GM21786 (cell line): ENCODE results near the gene ARL2BP.
"Not testable (repeated sequence)": the region's sequence is repeated elsewhere in the genome, so short reads cannot be mapped to it uniquely, and the experiment has no call there.

ENCODE experiments used
- ATAC-seq: cut with Tn5 transposase; IDR thresholded peaks from one replicate; pipeline ENCODE4 v1.9.1; 2021; ENCODE audit not compliant: unreplicated experiment

ARL2BP gene

GRCh38 chr16:57244767-57245471 lies at the start of gene ARL2BP:
TSS of gene ARL2BP (plus strand) at chr16:57245259. CDS start at chr16:57245368, 109 bp downstream.
- peak; percentile 94 for ATAC-seq

DNA sequence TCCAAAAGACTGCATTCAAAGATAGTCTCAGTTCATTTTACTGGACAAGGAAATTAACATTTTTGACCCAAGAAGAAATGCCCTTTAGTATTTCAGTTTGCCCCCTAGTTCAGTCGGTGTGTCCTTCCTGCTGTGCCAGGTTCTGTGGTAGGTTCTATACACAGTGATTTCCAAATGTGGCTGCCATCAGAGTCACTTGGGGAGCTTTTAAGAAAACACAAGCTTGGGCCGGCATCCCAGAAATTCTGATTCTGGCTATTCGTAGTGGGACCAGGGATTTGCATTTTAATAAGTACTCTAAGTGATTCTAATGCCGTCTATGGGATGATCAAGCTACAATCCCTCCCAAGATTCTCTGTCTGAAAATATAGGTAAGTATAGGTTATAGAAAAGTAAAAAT lies 48.8 kb upstream of the ARL2BP start:
- ATAC-seq, result no peak

DNA sequence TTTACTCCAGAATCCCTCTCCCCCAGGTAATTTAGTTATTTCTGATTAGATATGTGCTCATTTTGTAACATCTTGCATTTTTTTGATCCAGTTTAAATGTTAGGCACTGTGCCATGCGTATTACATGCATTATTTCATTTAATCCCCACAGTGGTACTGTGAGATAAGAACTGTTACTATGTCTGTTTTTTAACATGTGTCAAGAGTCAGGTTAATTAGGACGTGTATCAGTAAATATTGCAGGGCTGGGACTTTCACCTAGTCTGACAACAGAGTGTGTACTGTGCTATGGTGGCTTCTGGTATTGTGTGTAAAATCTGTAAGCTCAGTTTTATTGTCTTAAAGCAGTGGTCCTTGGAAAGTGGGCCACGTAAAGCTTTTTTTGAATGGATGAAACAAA lies 48.3 kb upstream of the ARL2BP start:
- ATAC-seq, result no peak

- not testable (repeated sequence) for ATAC-seq
Observed at GRCh38 chr16:57200321-57200720, 44.7 kb upstream of the ARL2BP start.

DNA sequence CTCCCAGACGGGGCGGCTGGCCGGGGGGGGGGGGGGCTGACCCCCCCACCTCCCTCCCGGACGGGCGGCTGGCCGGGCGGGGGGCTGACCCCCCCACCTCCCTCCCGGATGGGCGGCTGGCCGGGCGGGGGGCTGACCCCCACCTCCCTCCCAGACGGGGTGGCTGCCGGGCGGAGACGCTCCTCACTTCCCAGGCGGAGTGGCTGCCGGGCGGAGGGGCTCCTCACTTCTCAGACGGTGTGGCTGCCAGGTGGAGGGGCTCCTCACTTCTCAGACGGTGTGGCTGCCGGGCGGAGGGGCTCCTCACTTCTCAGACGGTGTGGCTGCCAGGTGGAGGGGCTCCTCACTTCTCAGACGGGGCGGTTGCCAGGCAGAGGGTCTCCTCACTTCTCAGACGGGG lies 44.1 kb upstream of the ARL2BP start:
- not testable (repeated sequence) for ATAC-seq

GRCh38 chr16:57202095-57202886 lies 42.8 kb upstream of the ARL2BP start:
- ATAC-seq, result no peak

- ATAC-seq, result no peak
Observed at GRCh38 chr16:57203451-57203850, 41.6 kb upstream of the ARL2BP start.

GRCh38 chr16:57204675-57205074 lies 40.4 kb upstream of the ARL2BP start:
- ATAC-seq, result no peak

DNA sequence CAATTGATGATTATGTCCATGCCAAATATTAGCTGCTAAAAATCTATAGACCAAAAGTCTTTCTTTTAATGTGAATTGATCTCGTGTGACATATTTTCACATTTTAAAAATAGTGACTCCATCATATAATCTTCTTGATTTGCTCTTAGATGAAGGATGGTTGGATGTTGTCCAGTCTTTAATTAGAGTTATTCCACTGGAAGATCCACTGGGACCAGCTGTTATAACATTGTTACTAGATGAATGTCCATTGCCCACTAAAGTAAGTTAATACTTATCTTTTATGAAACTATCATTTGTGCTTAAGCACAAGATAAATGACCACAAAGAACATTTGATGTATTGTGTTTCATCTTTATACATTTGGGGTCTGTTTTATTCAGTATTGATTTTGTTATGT lies 36.1 kb upstream of the ARL2BP start:
- ATAC-seq, result no peak

DNA sequence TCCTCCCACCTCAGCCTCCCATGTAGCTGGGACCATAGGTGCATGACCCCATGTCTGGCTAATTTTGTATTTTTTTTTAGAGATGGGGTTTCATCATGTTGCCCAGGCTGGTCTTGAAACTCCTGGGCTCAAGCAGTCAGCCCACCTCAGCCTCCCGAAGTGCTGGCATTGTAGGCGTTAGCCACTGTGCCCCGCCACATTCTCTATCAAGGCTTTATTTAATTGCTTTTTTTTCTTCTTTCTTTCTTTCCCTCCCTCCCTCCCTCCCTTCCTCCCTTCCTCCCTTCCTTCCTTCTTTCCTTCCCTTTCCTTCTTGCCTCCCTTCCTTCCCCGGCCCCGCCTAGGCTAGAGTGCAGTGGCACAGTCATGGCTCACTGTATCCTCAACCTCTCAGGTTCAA lies 35.3 kb upstream of the ARL2BP start:
- no peak for ATAC-seq

- ATAC-seq, result no peak
Observed at GRCh38 chr16:57213462-57213861, 31.6 kb upstream of the ARL2BP start.

DNA sequence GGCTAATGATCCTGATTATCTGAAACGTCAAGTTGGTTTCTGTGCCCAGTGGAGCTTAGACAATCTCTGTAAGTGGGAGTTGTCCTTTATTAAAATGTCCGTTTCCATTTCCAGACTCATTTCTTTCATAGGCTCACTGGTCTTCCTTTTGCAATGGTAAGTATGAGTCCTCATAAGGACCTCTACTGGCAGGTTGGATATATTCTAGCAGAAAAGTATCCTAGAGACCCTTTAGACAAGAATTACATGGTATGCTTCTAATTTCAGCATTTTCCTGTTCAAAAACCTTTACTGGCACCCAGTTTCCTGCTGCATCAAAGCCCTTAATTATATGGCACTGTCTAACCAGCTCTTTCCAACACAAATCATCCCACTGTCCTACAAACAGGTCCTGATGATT lies 28.1 kb upstream of the ARL2BP start:
- ATAC-seq, result no peak

DNA sequence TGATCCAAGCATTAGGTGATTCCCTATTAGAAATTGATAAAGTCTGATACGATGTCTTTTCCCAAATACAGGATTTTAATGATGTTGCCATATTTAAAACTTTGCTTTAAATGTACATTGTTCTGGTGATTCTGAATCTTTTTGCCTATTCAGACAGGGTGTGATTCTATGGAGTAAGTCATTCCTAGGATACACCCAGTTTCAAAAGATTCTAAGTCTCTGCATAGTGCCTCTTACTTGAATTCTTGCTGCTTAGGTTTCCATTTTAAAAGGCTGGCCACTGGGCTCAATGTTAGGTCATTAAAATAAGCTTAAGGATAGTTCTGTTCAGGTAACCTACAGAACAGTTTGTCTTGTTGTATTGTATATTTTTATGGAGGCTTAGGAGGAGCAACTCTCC lies 22.0 kb upstream of the ARL2BP start:
- ATAC-seq, result no peak

DNA sequence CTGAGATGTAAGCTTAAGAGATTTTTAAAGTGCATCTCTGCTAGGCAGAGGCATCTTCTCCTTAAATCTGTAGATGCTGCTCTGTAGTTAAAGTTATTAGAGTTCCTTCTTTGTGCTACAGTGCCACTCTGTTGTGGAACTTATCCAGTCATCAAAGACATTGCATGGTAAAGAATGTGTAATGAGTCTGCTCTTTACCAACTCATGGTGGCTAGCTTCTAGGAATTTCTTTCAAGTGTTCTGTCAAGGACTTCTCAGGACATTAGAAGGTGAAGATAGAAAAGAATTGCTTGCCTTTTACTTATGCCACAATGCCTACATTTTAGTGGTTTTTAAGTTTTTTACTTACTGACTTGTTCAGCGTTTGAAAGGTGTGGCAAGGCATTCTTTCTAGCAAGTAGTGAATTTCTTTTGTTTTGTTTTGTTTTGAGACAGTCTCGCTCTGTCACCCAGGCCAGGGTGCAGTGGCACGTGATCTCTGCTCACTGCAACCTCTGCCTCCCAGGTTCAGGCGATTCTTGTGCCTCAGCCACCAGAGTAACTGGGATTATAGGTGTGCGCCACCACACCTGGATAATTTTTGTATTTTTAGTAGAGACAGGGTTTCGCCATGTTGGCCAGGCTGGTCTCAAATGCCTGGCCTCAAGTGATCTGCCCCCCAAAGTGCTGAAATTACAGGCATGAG lies 20.3 kb upstream of the ARL2BP start:
- no peak for ATAC-seq

DNA sequence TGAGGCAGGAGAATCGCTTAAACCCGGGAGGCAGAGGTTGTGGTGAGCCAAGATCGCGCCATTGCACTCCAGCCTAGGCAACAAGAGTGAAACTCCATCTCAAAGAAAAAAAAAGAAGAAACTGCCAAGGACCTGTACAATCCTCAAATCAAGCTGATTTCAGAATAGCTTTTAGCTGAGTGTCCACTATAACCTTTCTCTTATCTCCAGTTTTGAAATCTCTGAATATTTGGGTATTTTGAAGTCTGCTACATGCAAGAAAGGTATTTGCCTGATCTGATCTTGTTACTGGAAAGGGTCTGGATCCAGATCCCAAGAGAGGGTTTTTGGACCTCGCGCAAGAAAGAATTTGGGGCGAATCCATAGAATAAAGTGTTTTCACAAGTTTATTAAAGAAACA lies 19.1 kb upstream of the ARL2BP start:
- ATAC-seq, result no peak

DNA sequence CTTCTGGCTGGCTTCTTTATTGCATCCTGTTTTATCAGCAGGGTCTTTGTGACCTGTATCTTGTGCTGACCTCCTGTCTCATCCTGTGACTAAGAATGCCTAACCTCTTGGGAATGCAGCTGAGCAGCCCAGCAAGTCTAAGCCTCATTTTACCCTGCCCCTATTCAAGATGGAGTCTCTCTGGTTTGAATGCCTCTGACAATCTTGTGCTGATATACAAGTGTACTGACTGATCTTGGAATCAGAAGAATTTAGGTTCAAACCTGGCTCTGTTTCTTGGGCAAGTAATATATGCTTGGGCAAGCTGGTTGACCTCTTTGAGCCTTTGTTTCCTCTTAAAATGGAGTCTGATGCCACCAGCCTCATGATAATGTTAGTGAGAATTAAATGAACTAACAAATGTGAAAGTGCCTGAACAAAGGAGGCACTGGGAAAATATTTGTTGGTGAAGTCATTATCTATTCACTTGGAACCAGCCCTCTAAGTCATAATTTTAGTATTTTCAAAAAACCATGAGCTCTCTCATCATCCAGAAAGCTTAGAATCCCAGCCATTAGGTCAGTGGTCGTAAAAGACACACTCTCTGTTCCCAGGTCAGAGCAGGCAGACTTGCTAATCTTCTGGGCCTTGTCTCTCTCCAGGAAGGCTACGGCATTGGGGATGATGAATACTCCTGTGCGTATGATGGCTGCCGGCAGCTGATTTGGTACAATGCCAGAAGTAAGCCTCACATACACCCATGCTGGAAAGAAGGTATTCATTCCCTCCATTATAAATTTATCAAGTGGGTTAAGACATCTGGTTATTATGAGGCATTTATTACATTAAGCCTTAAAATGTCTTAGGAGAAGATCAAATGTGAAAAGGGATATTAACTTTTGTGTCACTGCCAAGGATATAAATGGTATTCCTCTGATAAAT lies 18.1 kb upstream of the ARL2BP start:
- ATAC-seq, result no peak

- no peak for ATAC-seq
Observed at GRCh38 chr16:57229079-57229478, 16.0 kb upstream of the ARL2BP start.

DNA sequence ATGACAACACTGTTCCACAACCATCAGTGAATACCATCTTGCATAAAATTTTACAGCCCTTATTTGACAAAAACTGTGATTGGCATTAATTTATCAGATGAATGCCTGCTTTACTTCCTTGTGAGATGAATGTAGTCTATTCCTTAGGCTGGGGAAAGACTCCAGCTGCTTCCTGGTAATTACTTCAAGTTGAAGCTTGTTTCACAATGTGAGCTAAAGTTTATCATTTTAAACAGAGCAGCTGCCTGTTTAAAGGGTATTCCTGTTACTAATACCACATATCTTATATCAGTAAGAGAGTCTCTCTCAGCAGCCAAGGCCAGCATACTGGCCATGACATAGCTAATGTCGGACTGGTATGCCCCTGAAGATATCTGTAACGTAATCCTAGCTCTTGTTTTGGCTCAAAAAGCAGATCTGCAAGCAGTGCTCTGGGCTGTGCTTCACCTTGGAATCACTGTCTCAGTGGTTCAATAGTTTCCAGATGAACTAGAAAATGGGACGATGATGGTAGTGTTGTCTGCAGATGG lies 13.2 kb upstream of the ARL2BP start:
- no peak for ATAC-seq

- ATAC-seq, result no peak
Observed at GRCh38 chr16:57233944-57234706, 10.9 kb upstream of the ARL2BP start.

GRCh38 chr16:57234707-57235092 lies 10.4 kb upstream of the ARL2BP start:
- no peak for ATAC-seq
